GM12878 (cell line): ENCODE measurements around the gene LRRN4. TPM values are rescaled to one million over a fixed set of nuclear protein-coding genes. Genes with fewer than 3 reads are reported as not detected.

Experiments
- ATAC-seq: fragments of 200-7000 bp; cut with Tn5 transposase; 3 replicates; pipeline ENCODE4 v1.9.1; 2020; ENCODE audit warnings: mild to moderate bottlenecking, moderate library complexity
- BruUV-seq: library from RNA; stranded (reverse); fragments of 400-500 nt; replicated peaks from 2 replicates; lab custom pipeline; 2021; lab: Mats Ljungman, UMichigan
- CTCF ChIA-PET: fragments of 300-600 bp; sonication (Branson Sonifier 250); formaldehyde crosslinking; extraction: SDS; loops from one replicate; lab custom pipeline; 2021; ENCODE audit warnings: inconsistent platforms; lab: Yijun Ruan, JAX
- POLR2A ChIA-PET: fragments of 350-600 bp; formaldehyde crosslinking; extraction: SDS; loops from one replicate; lab custom pipeline; 2021; ENCODE audit warnings: inconsistent platforms; lab: Charles Lee
- RAD21 ChIA-PET: fragments of 300-600 bp; sonication (Branson Sonifier 250); formaldehyde crosslinking; loops from one replicate; lab custom pipeline; 2023; ENCODE audit warnings: antibody characterized with exemption; ENCODE audit not compliant: unreplicated experiment; lab: Charles Lee
- SMC1A ChIA-PET: fragments of 300-600 bp; sonication (Branson Sonifier 250); formaldehyde crosslinking; loops from one replicate; lab custom pipeline; 2023; ENCODE audit not compliant: unreplicated experiment, uncharacterized antibody; lab: Charles Lee
- DNase-seq: peaks from one replicate; pipeline ENCODE4 v3.0.0-alpha.2; 2011; ENCODE audit warnings: low read depth, low spot score
- FAIRE-seq: peaks from 3 replicates; lab custom pipeline; 2011; peaks lifted over from hg19 to GRCh38; lab: Jason Lieb, UNC
- H2AFZ ChIP-seq: 2 replicates; pipeline ENCODE4 v1.6.0; 2011; ENCODE audit warnings: low read depth, low read length, control low read depth; ENCODE audit not compliant: control insufficient read depth
- H3K27ac ChIP-seq: 2 replicates; pipeline ENCODE4 v1.5.1; 2011; ENCODE audit warnings: control low read depth; ENCODE audit not compliant: control insufficient read depth, insufficient read depth
- H3K27me3 ChIP-seq, 2 experiments: replicated peaks in 1 of 2; 2 replicates each; pipeline versions ENCODE4 v1.6.0 to v1.6.1; 2011; ENCODE audit warnings: low read length in 1 of 2; ENCODE audit not compliant: control insufficient read depth in 2 of 2, insufficient read depth in 2 of 2
- H3K36me3 ChIP-seq, 2 experiments: 2 replicates each; pipeline ENCODE4 v1.5.1; 2011; ENCODE audit warnings: low read length in 1 of 2; ENCODE audit not compliant: control insufficient read depth in 2 of 2, insufficient read depth in 2 of 2
- H3K4me1 ChIP-seq: 2 replicates; pipeline ENCODE4 v1.6.1; 2011; ENCODE audit warnings: mild to moderate bottlenecking, low read length, moderate library complexity, mixed read lengths; ENCODE audit not compliant: control insufficient read depth, insufficient read depth
- H3K4me2 ChIP-seq: 2 replicates; pipeline ENCODE4 v1.6.0; 2011; ENCODE audit warnings: control low read depth; ENCODE audit not compliant: control insufficient read depth, insufficient read depth
- H3K4me3 ChIP-seq: fragments of 200-600 bp; sonication (generic); 2 replicates; pipeline ENCODE4 v1.5.1; 2016
- H3K79me2 ChIP-seq: 2 replicates; pipeline ENCODE4 v1.6.0; 2011; ENCODE audit warnings: low read length; ENCODE audit not compliant: control insufficient read depth, insufficient read depth
- H3K9ac ChIP-seq: 2 replicates; pipeline ENCODE4 v1.8.0; 2011; ENCODE audit warnings: low read length, control low read depth, mixed read lengths; ENCODE audit not compliant: control insufficient read depth, insufficient read depth
- H3K9me3 ChIP-seq: replicated peaks from 3 replicates; pipeline ENCODE4 v1.5.1; 2011; ENCODE audit warnings: mild to moderate bottlenecking, low read length; ENCODE audit not compliant: control insufficient read depth, insufficient read depth
- H4K20me1 ChIP-seq: 2 replicates; pipeline ENCODE4 v1.6.0; 2011; ENCODE audit not compliant: control insufficient read depth, insufficient read depth
- CHD1 ChIP-seq: IDR thresholded peaks from 2 replicates; pipeline ENCODE4 v1.6.1; 2012; ENCODE audit warnings: low read depth, low read length, improper control_type of control experiment
- ETV6 ChIP-seq, 2 experiments: fragments of 450-650 bp in 1 of 2; IDR thresholded peaks in 1 of 2; conservative IDR thresholded peaks in 1 of 2; 2 replicates each; pipeline ENCODE4 v1.6.1; 2014; ENCODE audit warnings: antibody characterized with exemption in 1 of 2, borderline replicate concordance in 1 of 2, low read depth in 1 of 2, mild to moderate bottlenecking in 1 of 2, moderate library complexity in 1 of 2
- IRF3 ChIP-seq: fragments of 450-650 bp; IDR thresholded peaks from 2 replicates; pipeline ENCODE4 v1.6.1; 2014; ENCODE audit warnings: mild to moderate bottlenecking
- KAT2A ChIP-seq: conservative IDR thresholded peaks from 2 replicates; pipeline ENCODE4 v1.6.1; 2011; ENCODE audit warnings: low read depth, low read length; ENCODE audit not compliant: control insufficient read depth
- MYB ChIP-seq: fragments of 150-350 bp; IDR thresholded peaks from 2 replicates; pipeline ENCODE4 v1.6.1; 2014; ENCODE audit warnings: mild to moderate bottlenecking, low read depth, low read length, borderline replicate concordance
- NFYA ChIP-seq: IDR thresholded peaks from 2 replicates; pipeline ENCODE4 v1.6.1; 2011; ENCODE audit warnings: low read depth, mild to moderate bottlenecking, low read length, improper control_type of control experiment, borderline replicate concordance
- NR2C2 ChIP-seq: IDR thresholded peaks from 2 replicates; pipeline ENCODE4 v1.6.1; 2011; ENCODE audit warnings: borderline replicate concordance, low read depth; ENCODE audit not compliant: control insufficient read depth, insufficient read length
- NRF1 ChIP-seq: conservative IDR thresholded peaks from 2 replicates; pipeline ENCODE4 v1.6.1; 2011; ENCODE audit warnings: mild to moderate bottlenecking, low read depth, low read length, improper control_type of control experiment
- PBX3 ChIP-seq: IDR thresholded peaks from 2 replicates; pipeline ENCODE4 v1.6.1; 2011; ENCODE audit warnings: mild to moderate bottlenecking, low read depth, low read length, moderate library complexity; ENCODE audit not compliant: insufficient replicate concordance
- RB1 ChIP-seq: fragments of 450-650 bp; formaldehyde crosslinking; IDR thresholded peaks from 2 replicates; pipeline ENCODE4 v1.6.1; 2017; ENCODE audit warnings: mild to moderate bottlenecking, borderline replicate concordance
- RCOR1 ChIP-seq: conservative IDR thresholded peaks from 2 replicates; pipeline ENCODE4 v1.6.1; 2012; ENCODE audit warnings: low read depth, low read length, improper control_type of control experiment
- TAF1 ChIP-seq: IDR thresholded peaks from 2 replicates; pipeline ENCODE4 v1.6.1; 2011; ENCODE audit warnings: mild to moderate bottlenecking, low read depth, low read length, borderline replicate concordance
- TCF3 ChIP-seq: IDR thresholded peaks from 2 replicates; pipeline ENCODE4 v1.6.1; 2012; ENCODE audit warnings: low read depth, mild to moderate bottlenecking, low read length, borderline replicate concordance; ENCODE audit not compliant: insufficient read depth
- WRNIP1 ChIP-seq: IDR thresholded peaks from 2 replicates; pipeline ENCODE4 v1.6.1; 2011; ENCODE audit warnings: low read depth, low read length, improper control_type of control experiment, borderline replicate concordance
- ZNF622 ChIP-seq: fragments of 450-650 bp; IDR thresholded peaks from 2 replicates; pipeline ENCODE4 v1.6.1; 2017; ENCODE audit warnings: mild to moderate bottlenecking, inconsistent platforms
- WGBS: methylation state at CpG from one replicate; pipeline ENCODE4 v1.1.6; 2016; ENCODE audit warnings: low lambda C conversion rate; ENCODE audit not compliant: insufficient replicate concordance, insufficient coverage; ENCODE audit errors: missing lambda C conversion rate; 5-methylcytosine and 5-hydroxymethylcytosine counted together
- in situ Hi-C: fragments of 300-500 bp; cut with MboI; formaldehyde crosslinking; loops from 9 replicates; pipeline ENCODE4 v1.14.3; 2018; ENCODE audit warnings: mixed read lengths
- intact Hi-C: fragments of 100-400 bp; cut with micrococcal nuclease; formaldehyde crosslinking; loops from one replicate; pipeline ENCODE4 v1.14.2; 2022; ENCODE audit not compliant: unreplicated experiment
- polyA plus RNA-seq, 11 experiments: library from polyadenylated mRNA; depleted of rRNA in 4 of 11; unstranded in 6 of 11; stranded (reverse) in 5 of 11; fragments of >200 nt; fragmentation: Nextera tagmentation in 4 of 11; fragmentation: Illumina TruSeq in 1 of 11; extraction: Ambion mirVana in 4 of 11; extraction: Trizol in 1 of 11; gene quantifications; 1 replicate in 1 of 11; 2 replicates in 10 of 11; pipeline versions ENCODE4 v1.2.1 to v1.2.3, GENCODE V29; 2011 to 2016; ENCODE audit warnings: inconsistent platforms in 2 of 11, missing spikeins in 2 of 11, low read depth in 1 of 11
- total RNA-seq, 4 experiments: library from RNA; depleted of rRNA in 3 of 4; stranded (reverse); fragments of >200 nt in 3 of 4; fragmentation: Illumina TruSeq in 1 of 4; extraction: Trizol in 1 of 4; gene quantifications; 2 replicates each; pipeline versions ENCODE4 v1.2.1 to v1.2.3, GENCODE V29; 2013 to 2021
- TF ChIP-seq, protein P1 (sequence below): fragments of 450-650 bp; IDR thresholded peaks from 2 replicates; pipeline ENCODE4 v1.6.1; 2018; ENCODE audit warnings: borderline replicate concordance, mild to moderate bottlenecking; ENCODE audit not compliant: partially characterized antibody

LRRN4 gene
- total and polyA plus RNA-seq, 10 of the 15 experiments (the other 5 are each of a cell fraction or from before 2014, with no cell fraction given), result 0.11 TPM; not detected in 9

DNA sequence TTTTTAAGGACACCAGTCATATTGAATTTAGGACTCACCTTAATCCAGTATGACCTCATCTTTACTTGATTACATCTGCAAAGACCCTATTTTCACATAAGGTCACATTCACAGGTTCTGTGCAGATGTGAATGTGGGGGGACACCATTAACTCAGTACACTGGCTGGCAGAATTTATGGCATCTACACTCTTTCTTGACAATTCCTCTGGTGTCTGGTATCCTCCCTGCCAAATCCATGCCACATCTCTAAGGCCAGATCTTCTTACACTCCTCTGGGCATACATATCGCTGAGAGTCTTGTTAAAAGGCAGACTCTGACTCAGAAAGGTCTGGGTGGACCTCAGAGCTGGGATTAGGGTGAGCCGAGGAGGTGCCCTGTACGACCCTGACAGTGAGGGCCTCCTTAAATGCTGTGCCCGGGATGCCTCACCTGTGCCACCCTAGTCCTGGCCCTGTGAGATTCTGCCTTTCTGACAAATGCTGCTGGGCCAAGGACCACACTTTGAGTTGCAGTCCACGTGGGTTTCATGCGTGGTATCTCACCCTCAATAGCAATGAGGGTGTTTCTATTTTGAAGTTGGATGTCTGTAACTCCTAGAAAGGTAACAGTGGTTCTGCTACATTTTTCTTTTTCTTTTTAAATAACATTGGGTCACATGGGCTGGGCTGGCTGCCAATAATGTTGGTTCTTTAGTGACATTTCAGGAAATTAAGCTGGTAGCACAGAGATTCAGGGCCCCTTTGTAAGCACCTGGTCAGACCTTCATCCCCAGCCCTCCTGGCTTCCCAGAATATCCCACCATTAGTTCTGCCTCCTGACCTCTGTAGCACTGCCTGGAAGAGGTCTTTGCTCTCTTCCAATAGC is 17.2 kb upstream of the LRRN4 start:
- Histone ChIP-seq H3K27ac (no peak overlapping the region), H3K9me3 (no peaks in the 10 kb centered on the region), H3K4me3 (no peak overlapping the region), H2AFZ (no peak overlapping the region), H3K4me1 (no peaks in the 10 kb centered on the region), H3K79me2 (no peaks in the 10 kb centered on the region), H3K9ac (no peak overlapping the region), H3K36me3 (no peaks in the 10 kb centered on the region), H3K27me3 (no peaks in the 10 kb centered on the region), H3K4me2 (no peak overlapping the region), H4K20me1 (no peaks in the 10 kb centered on the region)
- BruUV-seq, result no TSS peak
- no peak for FAIRE-seq
- ChIA-PET CTCF (interaction anchor here (0.6 to 4.9 kb wide), 3 partner anchors 31 to 542 kb away, joined by 3 to 44 read pairs (median 3); no protein-coding TSS in a partner anchor), RAD21 (no interaction called here), POLR2A (no interaction called here), SMC1A (no interaction called here)
- in situ Hi-C loops (no loop called here), intact Hi-C loops (loop anchor here (10.0 kb wide), 1 partner anchor 286 kb away; no protein-coding TSS in a partner anchor)
- no peak for ATAC-seq
- 40% methylated on average over 6 of the region's 6 CpGs for WGBS
- DNase-seq, result no peak
- no peak for TF ChIP-seq TAF1
- TF ChIP-seq, protein P1, sequence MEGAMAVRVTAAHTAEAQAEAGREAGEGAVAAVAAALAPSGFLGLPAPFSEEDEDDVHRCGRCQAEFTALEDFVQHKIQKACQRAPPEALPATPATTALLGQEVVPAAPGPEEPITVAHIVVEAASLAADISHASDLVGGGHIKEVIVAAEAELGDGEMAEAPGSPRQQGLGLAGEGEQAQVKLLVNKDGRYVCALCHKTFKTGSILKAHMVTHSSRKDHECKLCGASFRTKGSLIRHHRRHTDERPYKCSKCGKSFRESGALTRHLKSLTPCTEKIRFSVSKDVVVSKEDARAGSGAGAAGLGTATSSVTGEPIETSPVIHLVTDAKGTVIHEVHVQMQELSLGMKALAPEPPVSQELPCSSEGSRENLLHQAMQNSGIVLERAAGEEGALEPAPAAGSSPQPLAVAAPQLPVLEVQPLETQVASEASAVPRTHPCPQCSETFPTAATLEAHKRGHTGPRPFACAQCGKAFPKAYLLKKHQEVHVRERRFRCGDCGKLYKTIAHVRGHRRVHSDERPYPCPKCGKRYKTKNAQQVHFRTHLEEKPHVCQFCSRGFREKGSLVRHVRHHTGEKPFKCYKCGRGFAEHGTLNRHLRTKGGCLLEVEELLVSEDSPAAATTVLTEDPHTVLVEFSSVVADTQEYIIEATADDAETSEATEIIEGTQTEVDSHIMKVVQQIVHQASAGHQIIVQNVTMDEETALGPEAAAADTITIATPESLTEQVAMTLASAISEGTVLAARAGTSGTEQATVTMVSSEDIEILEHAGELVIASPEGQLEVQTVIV, result no peak
- no peak for TF ChIP-seq IRF3
- TF ChIP-seq KAT2A, result no peak
- no peak for TF ChIP-seq ETV6 (conservative IDR thresholded peaks at IDR 0.05 in 1 of 2, IDR thresholded peaks at IDR 0.05 in 1 of 2; ENCODE audit: borderline replicate concordance in 1 of 2, low read depth in 1 of 2)
- TF ChIP-seq NRF1, result no peak
- TF ChIP-seq CHD1, result no peak
- TF ChIP-seq PBX3, result no peak
- TF ChIP-seq NFYA, result no peak
- TF ChIP-seq MYB, result no peak
- TF ChIP-seq RCOR1, result no peak
- no peak for TF ChIP-seq RB1
- TF ChIP-seq TCF3, result no peak
- TF ChIP-seq ZNF622, result no peak
- no peak for TF ChIP-seq WRNIP1
- TF ChIP-seq NR2C2, result no peak
